Hepatocyte (in vitro differentiated cells): Measurements from ENCODE around the gene CXCL3. TPM values are rescaled to one million over a fixed set of nuclear protein-coding genes. Genes with fewer than 3 reads are reported as not detected.

Source experiments
- DNase-seq: peaks from one replicate; pipeline ENCODE4 v3.0.0-alpha.2; 2016; ENCODE audit warnings: low spot score
- H2AFZ ChIP-seq: fragments of 200-600 bp; sonication (generic); 2 replicates; pipeline ENCODE4 v1.6.0; 2016; ENCODE audit warnings: antibody characterized with exemption, mild to moderate bottlenecking
- H3K27ac ChIP-seq: fragments of 200-600 bp; sonication (generic); 2 replicates; pipeline ENCODE4 v1.5.1; 2016; ENCODE audit warnings: mild to moderate bottlenecking
- H3K27me3 ChIP-seq: fragments of 200-600 bp; sonication (generic); 2 replicates; pipeline ENCODE4 v1.6.1; 2016
- H3K36me3 ChIP-seq: fragments of 200-600 bp; sonication (generic); replicated peaks from 2 replicates; pipeline ENCODE4 v1.5.1; 2016; ENCODE audit warnings: low read depth; ENCODE audit not compliant: insufficient read depth
- H3K4me1 ChIP-seq: fragments of 200-600 bp; sonication (generic); 2 replicates; pipeline ENCODE4 v1.5.1; 2016; ENCODE audit warnings: mild to moderate bottlenecking, moderate library complexity; ENCODE audit not compliant: insufficient read depth
- H3K4me2 ChIP-seq: fragments of 200-600 bp; sonication (generic); 2 replicates; pipeline ENCODE4 v1.6.0; 2016
- H3K4me3 ChIP-seq: fragments of 200-600 bp; sonication (generic); 2 replicates; pipeline ENCODE4 v1.5.1; 2016; ENCODE audit warnings: mild to moderate bottlenecking
- H3K79me2 ChIP-seq: fragments of 200-600 bp; sonication (generic); 2 replicates; pipeline ENCODE4 v1.6.0; 2017; ENCODE audit warnings: mild to moderate bottlenecking
- H3K9me2 ChIP-seq: fragments of 200-600 bp; sonication (generic); replicated peaks from 2 replicates; pipeline ENCODE4 v1.6.0; 2017; ENCODE audit warnings: mild to moderate bottlenecking; ENCODE audit not compliant: insufficient read depth
- H3K9me3 ChIP-seq: fragments of 200-600 bp; sonication (generic); 2 replicates; pipeline ENCODE4 v1.5.1; 2016; ENCODE audit warnings: low read depth, mild to moderate bottlenecking
- H4K20me1 ChIP-seq: fragments of 200-600 bp; sonication (generic); 2 replicates; pipeline ENCODE4 v1.6.0; 2016; ENCODE audit warnings: mild to moderate bottlenecking; ENCODE audit not compliant: insufficient read depth, poor library complexity, severe bottlenecking
- EZH2 ChIP-seq: fragments of 200-600 bp; sonication (generic); IDR thresholded peaks from 2 replicates; pipeline ENCODE4 v1.6.1; 2016; ENCODE audit warnings: antibody characterized with exemption, mild to moderate bottlenecking, borderline replicate concordance
- EZH2phosphoT487 ChIP-seq: fragments of 200-600 bp; sonication (generic); IDR thresholded peaks from one replicate; pipeline ENCODE4 v1.6.1; 2018; ENCODE audit warnings: antibody characterized with exemption, mild to moderate bottlenecking, low read depth, moderate library complexity; ENCODE audit not compliant: unreplicated experiment, severe bottlenecking
- WGBS: methylation state at CpG from one replicate; pipeline ENCODE4 v1.1.6; 2016; ENCODE audit warnings: low lambda C conversion rate; ENCODE audit errors: missing lambda C conversion rate; 5-methylcytosine and 5-hydroxymethylcytosine counted together
- polyA plus RNA-seq: library from polyadenylated mRNA; unstranded; fragments of >200 nt; fragmentation: Nextera tagmentation; extraction: Ambion mirVana; gene quantifications from 2 replicates; pipeline ENCODE4 v1.2.1, GENCODE V29; 2016
- total RNA-seq: library from RNA; depleted of rRNA; stranded (reverse); fragments of >200 nt; gene quantifications from 2 replicates; pipeline ENCODE4 v1.2.3, GENCODE V29; 2014
- TF ChIP-seq, protein P1 (sequence below): fragments of 200-600 bp; sonication (generic); IDR thresholded peaks from 2 replicates; pipeline ENCODE4 v1.5.1; 2016; ENCODE audit warnings: antibody characterized with exemption, mild to moderate bottlenecking; ENCODE audit not compliant: poor library complexity

CXCL3 gene
- total and polyA plus RNA-seq, 2 experiments from 2014 or later: 12.9 to 77.1 TPM

DNA sequence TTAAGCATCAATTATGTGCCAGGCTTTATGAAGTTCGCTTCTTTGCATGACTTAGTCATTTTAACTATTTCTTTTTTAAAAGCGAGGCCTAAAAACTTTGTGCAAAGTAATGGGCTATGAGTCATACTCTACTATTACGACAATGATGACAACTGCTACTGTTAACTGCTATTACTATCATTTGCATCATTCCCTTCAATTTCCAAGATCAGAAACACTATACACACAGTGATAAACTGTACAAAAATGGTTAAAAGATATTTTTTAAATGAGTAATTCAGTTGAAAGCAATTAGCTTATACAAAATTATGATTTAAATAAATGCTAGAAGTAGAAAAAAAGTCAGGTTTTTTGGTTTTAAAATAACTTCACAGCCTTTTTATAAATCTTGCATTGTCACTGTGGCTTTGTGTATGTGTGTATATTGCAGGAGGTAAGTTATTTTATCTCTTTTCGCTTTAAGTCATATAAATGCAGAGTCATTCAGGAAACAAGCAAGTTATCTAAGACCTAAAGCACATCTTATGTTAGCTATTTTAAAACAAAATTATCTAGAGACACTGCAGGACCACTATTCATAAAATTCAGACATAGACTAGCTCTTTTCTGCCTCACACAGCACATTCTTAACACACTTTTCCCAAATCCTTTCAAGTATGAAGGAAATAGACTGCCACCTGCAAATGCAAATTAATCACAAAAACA, 18.5 kb upstream of the CXCL3 start:
- Histone ChIP-seq H3K4me2 (no peak overlapping the region), H3K27me3 (no peaks in the 10 kb centered on the region), H4K20me1 (no peaks in the 10 kb centered on the region), H3K4me3 (no peak overlapping the region), H3K79me2 (no peaks in the 10 kb centered on the region), H3K4me1 (no peaks in the 10 kb centered on the region), H3K36me3 (no peaks in the 10 kb centered on the region), H3K9me2 (no peaks in the 10 kb centered on the region), H3K9me3 (no peaks in the 10 kb centered on the region), H3K27ac (peak overlapping the region; percentile 38), H2AFZ (no peak overlapping the region)
- 69% methylated on average over 4 of the region's 4 CpGs for WGBS
- TF ChIP-seq, protein P1, sequence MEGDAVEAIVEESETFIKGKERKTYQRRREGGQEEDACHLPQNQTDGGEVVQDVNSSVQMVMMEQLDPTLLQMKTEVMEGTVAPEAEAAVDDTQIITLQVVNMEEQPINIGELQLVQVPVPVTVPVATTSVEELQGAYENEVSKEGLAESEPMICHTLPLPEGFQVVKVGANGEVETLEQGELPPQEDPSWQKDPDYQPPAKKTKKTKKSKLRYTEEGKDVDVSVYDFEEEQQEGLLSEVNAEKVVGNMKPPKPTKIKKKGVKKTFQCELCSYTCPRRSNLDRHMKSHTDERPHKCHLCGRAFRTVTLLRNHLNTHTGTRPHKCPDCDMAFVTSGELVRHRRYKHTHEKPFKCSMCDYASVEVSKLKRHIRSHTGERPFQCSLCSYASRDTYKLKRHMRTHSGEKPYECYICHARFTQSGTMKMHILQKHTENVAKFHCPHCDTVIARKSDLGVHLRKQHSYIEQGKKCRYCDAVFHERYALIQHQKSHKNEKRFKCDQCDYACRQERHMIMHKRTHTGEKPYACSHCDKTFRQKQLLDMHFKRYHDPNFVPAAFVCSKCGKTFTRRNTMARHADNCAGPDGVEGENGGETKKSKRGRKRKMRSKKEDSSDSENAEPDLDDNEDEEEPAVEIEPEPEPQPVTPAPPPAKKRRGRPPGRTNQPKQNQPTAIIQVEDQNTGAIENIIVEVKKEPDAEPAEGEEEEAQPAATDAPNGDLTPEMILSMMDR: no peak
- TF ChIP-seq EZH2: no peak
- TF ChIP-seq EZH2phosphoT487: no peak
- no peak for DNase-seq

DNA sequence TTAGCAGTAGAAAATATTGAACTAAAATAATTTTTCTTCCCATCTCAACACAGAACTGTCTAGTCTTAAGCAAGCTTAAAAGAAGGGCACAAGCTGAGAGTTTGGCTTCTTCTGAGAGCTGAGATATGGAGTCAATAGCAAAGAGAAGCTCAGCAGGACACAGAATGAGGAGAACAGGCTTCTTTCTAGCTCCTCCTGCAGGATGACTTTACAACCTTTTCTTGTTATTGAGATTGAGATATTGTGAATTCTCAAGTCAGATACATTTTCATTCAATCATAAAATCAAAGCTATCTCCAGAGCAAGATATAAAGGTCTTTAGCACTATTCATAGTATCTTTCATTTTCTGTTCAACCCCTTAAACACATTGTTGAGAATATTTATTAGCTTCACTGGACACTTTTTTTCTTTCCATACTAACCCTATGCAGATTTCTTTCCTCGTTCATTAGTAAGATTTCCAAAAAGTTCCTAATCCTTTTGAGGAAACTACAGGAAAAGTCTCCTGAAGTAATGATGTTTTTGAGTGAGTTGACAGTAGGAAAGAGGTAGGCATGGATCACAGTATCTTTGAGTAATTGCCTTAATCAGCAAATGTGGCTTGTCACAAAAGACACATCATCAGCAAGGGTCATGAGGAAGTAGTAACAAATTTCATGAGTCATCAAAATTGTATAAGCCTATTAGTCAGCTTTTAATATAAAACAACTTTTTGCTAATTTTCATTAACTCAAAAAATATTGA, 17.8 kb upstream of the CXCL3 start:
- H3K4me3 ChIP-seq: no peak overlapping the region
- H3K27me3 ChIP-seq: no peaks in the 10 kb centered on the region
- H3K4me2 ChIP-seq: no peak overlapping the region

DNA sequence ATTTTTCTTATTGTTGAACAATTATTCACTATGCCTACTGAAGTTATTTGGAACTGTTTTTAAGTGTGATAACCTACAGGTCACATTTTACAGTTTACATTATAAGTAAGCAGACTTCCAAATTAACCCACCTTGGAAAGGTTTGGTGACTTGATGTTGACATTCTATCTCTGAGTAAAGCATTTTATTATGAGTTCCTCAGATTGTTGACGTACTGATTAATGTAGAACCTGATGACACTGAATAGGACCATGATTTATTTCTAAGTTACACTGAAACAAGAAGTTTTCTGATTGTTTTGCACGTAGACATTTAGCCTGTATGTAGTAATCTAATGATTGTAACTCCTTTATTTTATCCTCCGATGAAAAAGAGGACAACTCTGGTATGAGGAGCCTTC, 17.0 kb upstream of the CXCL3 start:
- WGBS: 77% methylated on average over 3 of the region's 3 CpGs
- no peak overlapping the region for H3K27ac ChIP-seq
- DNase-seq: no peak
- no peak overlapping the region for H3K4me2 ChIP-seq
- no peaks in the 10 kb centered on the region for H3K4me1 ChIP-seq
- H3K36me3 ChIP-seq: no peaks in the 10 kb centered on the region
- H3K4me3 ChIP-seq: no peak overlapping the region
- no peaks in the 10 kb centered on the region for H3K79me2 ChIP-seq
- no peaks in the 10 kb centered on the region for H3K9me3 ChIP-seq
- TF ChIP-seq EZH2: no peak
- TF ChIP-seq, protein P1: no peak
- no peak for TF ChIP-seq EZH2phosphoT487
- no peaks in the 10 kb centered on the region for H3K27me3 ChIP-seq
- H2AFZ ChIP-seq: no peak overlapping the region
- H3K9me2 ChIP-seq: no peaks in the 10 kb centered on the region
- H4K20me1 ChIP-seq: no peaks in the 10 kb centered on the region

More for the DNA sequence above, 17.8 kb upstream of the CXCL3 start:
- no peak for DNase-seq
- TF ChIP-seq EZH2phosphoT487: no peak
- TF ChIP-seq, protein P1: no peak
- no peak for TF ChIP-seq EZH2
- 46% methylated on average over 1 of the region's 1 CpG for WGBS
- no peaks in the 10 kb centered on the region for H3K4me1 ChIP-seq
- peak overlapping the region; percentile 38 for H3K27ac ChIP-seq
- H3K79me2 ChIP-seq: no peaks in the 10 kb centered on the region
- H4K20me1 ChIP-seq: no peaks in the 10 kb centered on the region
- no peak overlapping the region for H2AFZ ChIP-seq
- no peaks in the 10 kb centered on the region for H3K9me2 ChIP-seq
- H3K9me3 ChIP-seq: no peaks in the 10 kb centered on the region
- no peaks in the 10 kb centered on the region for H3K36me3 ChIP-seq
